IPS-11a (cell line): ENCODE data around the gene AGRN.
"Not testable (repeated sequence)": the region's sequence is repeated elsewhere in the genome, so short reads cannot be mapped to it uniquely, and the experiment has no call there.

Experiments used
- H3K4me3 ChIP-seq: one replicate; pipeline ENCODE4 v1.5.1; 2013; ENCODE audit warnings: low read depth, low read length, control low read depth

AGRN gene

GRCh38 chr1:1088801-1089680, 69.1 kb downstream of the AGRN start:
- no peak overlapping the region for H3K4me3 ChIP-seq

- H3K4me3 ChIP-seq = no peak overlapping the region
These were observed 70.0 kb downstream of the AGRN start for GRCh38 chr1:1089731-1090423.

GRCh38 chr1:1090424-1091343, 70.8 kb downstream of the AGRN start:
- H3K4me3 ChIP-seq = no peak overlapping the region

- H3K4me3 ChIP-seq = no peak overlapping the region
These were observed 71.6 kb downstream of the AGRN start for GRCh38 chr1:1091344-1092148.

DNA sequence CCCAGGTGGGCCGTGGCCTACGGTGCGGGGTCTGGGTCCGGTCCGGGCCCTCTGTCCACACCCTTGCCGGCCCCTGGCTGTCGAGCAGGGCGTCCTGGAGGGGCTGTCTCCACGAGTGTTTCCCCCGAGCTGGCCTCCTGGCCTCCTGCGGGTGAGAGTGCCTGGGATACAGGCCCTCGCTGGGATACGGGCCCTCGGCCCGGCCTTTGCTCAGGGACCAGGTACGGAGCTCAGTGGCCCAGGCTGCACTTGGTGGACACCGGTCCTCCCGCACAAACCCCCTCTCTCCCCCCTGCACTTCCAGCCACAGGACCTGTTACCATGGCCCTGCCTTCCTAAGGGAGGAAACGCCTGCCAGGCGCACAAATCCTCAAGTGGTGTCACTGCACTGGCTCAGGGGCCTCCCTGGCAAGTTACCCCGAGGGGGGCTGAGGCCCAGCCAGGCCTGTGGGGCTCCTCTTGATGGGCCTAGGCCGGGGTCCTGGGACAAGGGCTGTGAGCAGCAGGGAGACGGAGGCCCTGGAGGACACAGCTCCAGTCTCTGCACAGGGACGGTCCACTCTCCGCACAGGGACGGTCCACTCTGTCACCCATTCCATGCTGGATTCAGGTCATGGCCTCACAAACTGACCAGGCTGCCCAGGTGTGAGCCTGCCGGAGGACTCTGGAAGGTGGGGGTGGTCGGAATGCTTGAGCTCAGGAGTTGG, 72.4 kb downstream of the AGRN start:
- no peak overlapping the region for H3K4me3 ChIP-seq

DNA sequence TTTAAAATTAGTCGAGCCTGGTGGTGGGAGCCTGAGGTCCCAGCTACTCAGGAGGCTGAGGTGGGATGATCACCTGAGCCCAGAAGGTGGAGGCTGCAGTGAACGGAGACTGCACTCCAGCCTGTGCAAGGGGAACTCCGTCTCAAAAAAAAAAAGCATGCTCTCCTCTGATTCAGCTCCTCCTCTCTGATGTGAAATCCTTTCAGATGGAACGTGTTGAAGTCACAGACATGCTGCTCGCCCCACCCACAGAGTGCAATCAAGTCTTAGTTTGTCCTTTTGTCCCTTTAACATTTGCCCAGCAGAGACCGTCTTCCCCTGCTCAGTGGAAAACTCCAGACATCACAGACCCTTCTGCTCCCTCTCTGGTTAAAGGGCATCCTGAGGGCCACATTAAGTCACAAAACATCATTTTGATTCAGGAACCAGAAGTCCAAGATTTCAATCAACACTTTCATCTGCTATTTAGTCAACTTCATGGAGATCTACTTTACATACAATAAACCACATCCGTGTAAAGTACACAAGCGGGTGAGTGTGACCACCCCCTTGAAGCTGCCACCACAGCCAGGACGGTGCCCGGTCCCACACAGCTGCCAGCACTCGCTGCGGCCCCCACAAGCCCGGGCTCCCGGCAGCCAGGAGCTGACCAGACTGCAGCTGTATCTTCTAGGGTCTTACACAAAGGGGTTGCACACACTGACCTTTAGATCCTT, 73.1 kb downstream of the AGRN start:
- no peak overlapping the region for H3K4me3 ChIP-seq

DNA sequence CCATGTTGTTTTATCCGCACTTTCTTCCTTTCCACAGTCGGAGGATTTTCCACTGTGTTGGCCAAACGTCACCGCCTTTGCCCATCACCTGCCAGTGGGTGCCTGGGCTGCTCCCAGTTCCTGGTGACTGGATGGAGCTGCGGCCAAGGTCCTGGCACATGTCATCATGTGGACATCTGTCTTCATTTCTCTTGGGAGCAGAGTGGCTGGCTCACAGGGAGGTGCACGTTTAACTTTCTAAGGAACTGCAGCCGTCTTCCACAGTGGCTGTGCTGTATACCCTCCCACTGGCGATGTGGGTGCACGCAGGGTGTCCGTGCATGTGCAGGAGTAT, 73.7 kb downstream of the AGRN start:
- no peak overlapping the region for H3K4me3 ChIP-seq

DNA sequence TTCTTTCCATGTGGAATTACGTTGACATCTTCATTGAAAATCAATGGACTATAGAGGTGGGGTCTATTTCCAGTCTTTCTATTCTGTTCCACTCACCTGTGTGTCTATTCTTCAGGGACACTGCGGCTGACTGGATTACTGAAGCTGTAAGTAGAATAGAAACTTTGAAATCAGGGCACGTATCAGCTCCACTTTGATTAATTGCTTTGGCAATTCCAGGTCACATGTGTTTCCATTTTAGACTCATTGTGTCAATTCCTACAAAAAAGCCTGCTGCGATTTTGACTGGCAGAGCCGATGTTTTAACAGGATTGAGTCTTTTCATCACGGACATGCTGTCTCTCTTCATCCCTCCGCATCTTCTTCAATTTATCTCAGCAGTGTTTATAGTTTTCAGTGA, 75.1 kb downstream of the AGRN start:
- no peak overlapping the region for H3K4me3 ChIP-seq

GRCh38 chr1:1096136-1096535, 76.2 kb downstream of the AGRN start:
- H3K4me3 ChIP-seq = not testable (repeated sequence)

GRCh38 chr1:1098681-1099421, 78.9 kb downstream of the AGRN start:
- no peak overlapping the region for H3K4me3 ChIP-seq

- H3K4me3 ChIP-seq = no peak overlapping the region
These were observed 79.7 kb downstream of the AGRN start for GRCh38 chr1:1099506-1100183.

DNA sequence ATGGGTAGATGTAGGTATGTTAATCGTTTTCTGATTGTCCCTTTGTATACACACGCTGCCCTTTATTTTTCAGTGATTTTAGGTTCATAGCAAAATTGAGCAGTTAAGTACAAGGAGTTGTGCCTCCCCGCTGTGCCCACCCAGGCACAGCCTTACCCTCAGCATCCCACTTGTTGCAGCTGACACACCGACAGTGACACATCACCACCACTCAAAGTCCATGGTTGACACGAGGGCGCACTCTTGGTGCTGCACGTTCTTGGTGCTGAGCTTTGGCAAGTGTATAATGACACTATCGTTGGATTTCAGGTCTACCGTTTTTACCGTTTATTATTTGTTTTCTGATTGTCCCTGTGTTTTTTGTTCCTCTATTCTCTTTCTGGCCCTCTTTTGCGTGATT, 80.4 kb downstream of the AGRN start:
- H3K4me3 ChIP-seq = no peak overlapping the region

DNA sequence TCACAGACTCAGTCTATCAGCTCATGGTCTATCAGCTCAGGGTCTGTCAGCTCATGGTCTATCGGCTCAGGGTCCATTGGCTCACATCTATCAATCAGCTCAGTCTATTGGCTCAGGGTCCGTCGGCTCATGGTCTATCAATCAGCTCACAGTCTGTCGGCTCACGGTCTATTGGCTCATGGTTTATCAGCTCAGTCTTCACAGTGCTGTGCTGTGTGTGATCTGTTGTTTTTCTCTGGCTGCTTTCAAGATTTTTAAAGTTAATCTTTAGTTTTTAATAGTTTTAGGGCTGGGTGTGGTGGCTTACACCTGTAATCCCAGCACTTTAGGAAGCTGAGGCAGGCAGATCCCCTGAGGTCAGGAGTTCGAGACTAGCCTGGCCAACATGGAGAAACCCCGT, 81.6 kb downstream of the AGRN start:
- no peak overlapping the region for H3K4me3 ChIP-seq

DNA sequence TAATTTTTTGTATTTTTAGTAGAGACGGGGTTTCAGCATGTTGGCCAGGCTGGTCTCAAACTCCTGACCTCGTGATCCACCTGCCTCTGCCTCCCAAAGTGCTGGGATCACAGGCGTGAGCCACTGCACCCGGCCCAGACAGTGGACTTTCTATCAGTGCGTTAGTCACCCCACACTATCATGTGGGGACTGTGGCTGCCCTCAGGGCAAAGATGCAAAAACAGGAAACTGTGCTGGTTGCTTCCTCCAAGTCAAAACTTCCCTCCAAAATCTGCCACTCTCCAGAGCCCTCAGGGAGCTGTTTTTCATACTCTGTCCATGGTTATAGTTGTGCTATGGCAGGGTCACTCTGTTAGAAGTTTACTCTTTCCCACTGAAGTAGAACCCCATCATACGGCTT, 84.2 kb downstream of the AGRN start:
- H3K4me3 ChIP-seq = not testable (repeated sequence)
